GM23338 (cell line): Measurements from ENCODE around the gene RIT1. TPM values are rescaled to one million over a fixed set of nuclear protein-coding genes. Genes with fewer than 3 reads are reported as not detected.

Source experiments
- ATAC-seq: fragments of 200-7000 bp; cut with Tn5 transposase; 3 replicates; pipeline ENCODE4 v1.9.1; 2020
- DNase-seq: peaks from one replicate; pipeline ENCODE4 v3.0.0-alpha.2; 2015; ENCODE audit warnings: low spot score
- H2AFZ ChIP-seq: fragments of 200-600 bp; sonication (generic); 2 replicates; pipeline ENCODE4 v1.8.0; 2016; ENCODE audit warnings: antibody characterized with exemption, mild to moderate bottlenecking, moderate library complexity
- H3F3A ChIP-seq: fragments of 200-600 bp; sonication (generic); replicated peaks from 2 replicates; pipeline ENCODE4 v1.8.0; 2017; ENCODE audit warnings: antibody characterized with exemption, mixed run types, low read depth
- H3K27ac ChIP-seq: fragments of 200-600 bp; sonication (generic); 2 replicates; pipeline ENCODE4 v1.6.1; 2016; ENCODE audit warnings: low read depth
- H3K27me3 ChIP-seq: fragments of 200-600 bp; sonication (generic); 2 replicates; pipeline ENCODE4 v1.8.0; 2016; ENCODE audit warnings: mild to moderate bottlenecking, mixed run types, moderate library complexity; ENCODE audit not compliant: insufficient read depth
- H3K36me3 ChIP-seq: fragments of 200-600 bp; sonication (generic); 2 replicates; pipeline ENCODE4 v1.8.0; 2016; ENCODE audit warnings: mild to moderate bottlenecking; ENCODE audit not compliant: insufficient read depth
- H3K4me1 ChIP-seq: fragments of 200-600 bp; sonication (generic); 2 replicates; pipeline ENCODE4 v1.8.0; 2016; ENCODE audit warnings: mild to moderate bottlenecking, moderate library complexity; ENCODE audit not compliant: insufficient read depth
- H3K4me2 ChIP-seq: fragments of 200-600 bp; sonication (generic); 2 replicates; pipeline ENCODE4 v1.7.1; 2017; ENCODE audit warnings: mixed run types
- H3K4me3 ChIP-seq: fragments of 200-600 bp; sonication (generic); 2 replicates; pipeline ENCODE4 v1.6.1; 2016; ENCODE audit warnings: mixed run types
- H3K79me2 ChIP-seq: fragments of 200-600 bp; sonication (generic); replicated peaks from 2 replicates; pipeline ENCODE4 v1.8.0; 2017; ENCODE audit warnings: mild to moderate bottlenecking; ENCODE audit not compliant: insufficient read depth
- H3K9me2 ChIP-seq: fragments of 200-600 bp; sonication (generic); 2 replicates; pipeline ENCODE4 v1.8.0; 2017; ENCODE audit not compliant: insufficient read depth
- H4K20me1 ChIP-seq: fragments of 200-600 bp; sonication (generic); replicated peaks from 2 replicates; pipeline ENCODE4 v1.8.0; 2017; ENCODE audit warnings: mild to moderate bottlenecking; ENCODE audit not compliant: insufficient read depth
- H3K27ac Mint-ChIP-seq: 2 replicates; pipeline ENCODE4 v1.8.0; 2020; ENCODE audit warnings: inconsistent platforms, mild to moderate bottlenecking, moderate library complexity, mixed read lengths
- H3K27me3 Mint-ChIP-seq: 3 replicates; pipeline ENCODE4 v1.8.0; 2022; ENCODE audit warnings: low read depth, mild to moderate bottlenecking, moderate library complexity, mixed read lengths, inconsistent platforms; ENCODE audit not compliant: insufficient read depth, poor library complexity
- H3K36me3 Mint-ChIP-seq: 3 replicates; pipeline ENCODE4 v1.8.0; 2021; ENCODE audit warnings: low read depth, mild to moderate bottlenecking, inconsistent platforms, moderate library complexity, mixed read lengths
- H3K4me1 Mint-ChIP-seq: 3 replicates; pipeline ENCODE4 v1.8.0; 2020; ENCODE audit warnings: mild to moderate bottlenecking, inconsistent platforms, mixed read lengths
- H3K4me3 Mint-ChIP-seq: 3 replicates; pipeline ENCODE4 v1.8.0; 2021; ENCODE audit warnings: moderate library complexity, mild to moderate bottlenecking, inconsistent platforms, mixed read lengths
- H3K9me3 Mint-ChIP-seq: 3 replicates; pipeline ENCODE4 v1.8.0; 2020; ENCODE audit warnings: moderate library complexity, mild to moderate bottlenecking, inconsistent platforms, mixed read lengths
- EZH2 ChIP-seq: fragments of 200-600 bp; sonication (generic); IDR thresholded peaks from one replicate; pipeline ENCODE4 v1.8.0; 2017; ENCODE audit warnings: antibody characterized with exemption, mild to moderate bottlenecking, low read depth; ENCODE audit not compliant: unreplicated experiment
- NANOG ChIP-seq: IDR thresholded peaks from 2 replicates; pipeline ENCODE4 v1.6.1; 2016; ENCODE audit warnings: antibody characterized with exemption, borderline replicate concordance
- REST ChIP-seq: IDR thresholded peaks from one replicate; pipeline ENCODE4 v1.6.1; 2018; ENCODE audit warnings: antibody characterized with exemption; ENCODE audit not compliant: unreplicated experiment
- STAT1 ChIP-seq: IDR thresholded peaks from one replicate; pipeline ENCODE4 v1.6.1; 2016; ENCODE audit warnings: antibody characterized with exemption; ENCODE audit not compliant: unreplicated experiment
- ZNF114 ChIP-seq: fragments of 250-450 bp; sonication (Bioruptor Pico); IDR thresholded peaks from 2 replicates; pipeline ENCODE4 v1.5.0; 2020; ENCODE audit warnings: mild to moderate bottlenecking, moderate library complexity
- ZNF331 ChIP-seq: fragments of 250-450 bp; sonication (Bioruptor Pico); IDR thresholded peaks from 2 replicates; pipeline ENCODE4 v1.5.0; 2020; ENCODE audit warnings: low read depth, mild to moderate bottlenecking, moderate library complexity
- ZNF462 ChIP-seq: fragments of 250-450 bp; sonication (Bioruptor Pico); IDR thresholded peaks from 2 replicates; pipeline ENCODE4 v1.5.0; 2020; ENCODE audit warnings: mild to moderate bottlenecking, moderate library complexity
- polyA plus RNA-seq: library from polyadenylated mRNA; unstranded; fragments of >200 nt; fragmentation: Nextera tagmentation; extraction: Ambion mirVana; gene quantifications from 2 replicates; pipeline ENCODE4 v1.2.1, GENCODE V29; 2016
- total RNA-seq: library from RNA; depleted of rRNA; stranded (reverse); fragments of >200 nt; shearing (Covaris generic); gene quantifications from 2 replicates; pipeline ENCODE4 v1.2.3, GENCODE V29; 2014
- TF ChIP-seq, protein P1 (sequence below), 2 experiments: fragments of 200-600 bp in 1 of 2; sonication (generic) in 1 of 2; conservative IDR thresholded peaks; 2 replicates each; pipeline versions ENCODE4 v1.5.1 to v1.6.1; 2016 to 2017; ENCODE audit warnings: antibody characterized with exemption in 2 of 2, low read depth in 2 of 2, mild to moderate bottlenecking in 2 of 2, moderate library complexity in 1 of 2

The RIT1 gene
- total and polyA plus RNA-seq, 2 experiments from 2014 or later = 21.5 to 24.4 TPM

GRCh38 chr1:155864393-155864792 lies 46.8 kb downstream of the RIT1 start:
- no peak overlapping the region for H2AFZ ChIP-seq
- no peaks in the 10 kb centered on the region for H3K27me3 ChIP-seq
- Mint-ChIP-seq H3K36me3 (no peaks in the 10 kb centered on the region; the same call in 2 of the 3 replicates), H3K27me3 (peaks cover 8% of the 10 kb centered on the region), H3K27ac (no peak overlapping the region), H3K4me3 (no peak overlapping the region), H3K9me3 (no peaks in the 10 kb centered on the region), H3K4me1 (peaks cover 6% of the 10 kb centered on the region)
- H3K79me2 ChIP-seq = no peaks in the 10 kb centered on the region
- peaks cover 5% of the 10 kb centered on the region for H3F3A ChIP-seq
- H3K9me2 ChIP-seq = 0 out of 2 replicates have a peak, but pooled peaks cover 4% of the 10 kb centered on the region
- H4K20me1 ChIP-seq = no peaks in the 10 kb centered on the region
- no peak overlapping the region for H3K4me2 ChIP-seq
- DNase-seq (no peak), ATAC-seq (no peak)
- TF ChIP-seq NANOG = no peak
- H3K36me3 ChIP-seq = no peaks in the 10 kb centered on the region
- peaks cover 5% of the 10 kb centered on the region for H3K4me1 ChIP-seq
- H3K27ac ChIP-seq = no peak overlapping the region
- H3K4me3 ChIP-seq = no peak overlapping the region

DNA sequence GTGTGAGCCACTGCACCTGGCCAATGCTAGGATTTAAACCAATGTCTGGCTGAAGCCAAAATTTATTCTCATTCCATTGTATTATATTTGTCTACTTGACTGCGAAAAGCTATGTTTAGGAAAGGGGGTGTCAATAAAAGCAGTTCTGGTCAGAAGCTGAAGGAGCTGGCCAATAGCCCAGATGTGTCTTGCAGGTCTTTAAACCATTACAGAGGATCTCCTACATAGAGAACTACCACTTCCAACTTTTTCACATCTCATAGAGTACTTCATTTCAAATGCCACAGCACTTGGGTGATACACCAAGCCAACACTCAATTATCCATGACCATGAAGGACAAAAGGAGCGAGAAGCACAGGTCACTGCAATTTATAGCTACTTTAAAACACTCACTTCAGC lies 49.3 kb downstream of the RIT1 start:
- peaks cover 5% of the 10 kb centered on the region for H3K4me1 ChIP-seq
- no peaks in the 10 kb centered on the region for H3K27me3 ChIP-seq
- H3K27ac ChIP-seq = no peak overlapping the region
- no peak overlapping the region for H3K4me2 ChIP-seq
- Mint-ChIP-seq H3K27me3 (peaks cover 10% of the 10 kb centered on the region), H3K9me3 (no peaks in the 10 kb centered on the region), H3K36me3 (no peaks in the 10 kb centered on the region; the same call in 2 of the 3 replicates), H3K4me1 (peaks cover 6% of the 10 kb centered on the region), H3K4me3 (no peak overlapping the region), H3K27ac (no peak overlapping the region)
- H3K4me3 ChIP-seq = no peak overlapping the region
- DNase-seq (no peak), ATAC-seq (no peak)
- no peaks in the 10 kb centered on the region for H3K9me2 ChIP-seq
- no peaks in the 10 kb centered on the region for H3K79me2 ChIP-seq
- H2AFZ ChIP-seq = no peak overlapping the region
- no peaks in the 10 kb centered on the region for H3K36me3 ChIP-seq
- H3F3A ChIP-seq = peaks cover 5% of the 10 kb centered on the region
- no peaks in the 10 kb centered on the region for H4K20me1 ChIP-seq
- TF ChIP-seq EZH2 = no peak
- no peak for TF ChIP-seq STAT1
- TF ChIP-seq, protein P1, sequence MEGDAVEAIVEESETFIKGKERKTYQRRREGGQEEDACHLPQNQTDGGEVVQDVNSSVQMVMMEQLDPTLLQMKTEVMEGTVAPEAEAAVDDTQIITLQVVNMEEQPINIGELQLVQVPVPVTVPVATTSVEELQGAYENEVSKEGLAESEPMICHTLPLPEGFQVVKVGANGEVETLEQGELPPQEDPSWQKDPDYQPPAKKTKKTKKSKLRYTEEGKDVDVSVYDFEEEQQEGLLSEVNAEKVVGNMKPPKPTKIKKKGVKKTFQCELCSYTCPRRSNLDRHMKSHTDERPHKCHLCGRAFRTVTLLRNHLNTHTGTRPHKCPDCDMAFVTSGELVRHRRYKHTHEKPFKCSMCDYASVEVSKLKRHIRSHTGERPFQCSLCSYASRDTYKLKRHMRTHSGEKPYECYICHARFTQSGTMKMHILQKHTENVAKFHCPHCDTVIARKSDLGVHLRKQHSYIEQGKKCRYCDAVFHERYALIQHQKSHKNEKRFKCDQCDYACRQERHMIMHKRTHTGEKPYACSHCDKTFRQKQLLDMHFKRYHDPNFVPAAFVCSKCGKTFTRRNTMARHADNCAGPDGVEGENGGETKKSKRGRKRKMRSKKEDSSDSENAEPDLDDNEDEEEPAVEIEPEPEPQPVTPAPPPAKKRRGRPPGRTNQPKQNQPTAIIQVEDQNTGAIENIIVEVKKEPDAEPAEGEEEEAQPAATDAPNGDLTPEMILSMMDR (conservative IDR thresholded peaks at IDR 0.05; ENCODE audit: low read depth in 2 of 2) = no peak
- no peak for TF ChIP-seq REST
- no peak for TF ChIP-seq ZNF331
- TF ChIP-seq ZNF462 = no peak
- TF ChIP-seq ZNF114 (CRISPR knock-in tag) = no peak
